Neural crest cell (in vitro differentiated cells): ENCODE data around the gene RASGRP2. TPM values are rescaled to one million over a fixed set of nuclear protein-coding genes. Genes with fewer than 3 reads are reported as not detected.

Experiments used
- DNase-seq: peaks from one replicate; pipeline ENCODE4 v3.0.0; 2021; ENCODE audit warnings: low read depth, mixed read lengths, low spot score
- H3K27ac Mint-ChIP-seq: one replicate; pipeline ENCODE4 v1.8.0; 2021; ENCODE audit warnings: mild to moderate bottlenecking, mixed read lengths; ENCODE audit not compliant: unreplicated experiment
- H3K27me3 Mint-ChIP-seq: 2 replicates; pipeline ENCODE4 v1.8.0; 2021; ENCODE audit warnings: low read depth, mild to moderate bottlenecking, mixed read lengths
- H3K36me3 Mint-ChIP-seq: 2 replicates; pipeline ENCODE4 v1.8.0; 2021; ENCODE audit warnings: low read depth, mild to moderate bottlenecking, mixed read lengths
- H3K4me1 Mint-ChIP-seq: 2 replicates; pipeline ENCODE4 v1.8.0; 2021; ENCODE audit warnings: mixed read lengths
- H3K4me3 Mint-ChIP-seq: one replicate; pipeline ENCODE4 v1.8.0; 2021; ENCODE audit warnings: mild to moderate bottlenecking, mixed read lengths
- H3K9me3 Mint-ChIP-seq: 2 replicates; pipeline ENCODE4 v1.8.0; 2021; ENCODE audit warnings: mixed read lengths
- total RNA-seq: library from RNA; stranded (reverse); gene quantifications from 2 replicates; pipeline ENCODE4 v1.2.1, GENCODE V29; 2021
- TF ChIP-seq, protein P1 (sequence below): fragments of 200-600 bp; sonication (generic); conservative IDR thresholded peaks from 2 replicates; pipeline ENCODE4 v1.5.0; 2021; ENCODE audit warnings: antibody characterized with exemption, mild to moderate bottlenecking

Gene RASGRP2
- total RNA-seq, 1 donor from 2014 or later, result 0.93 TPM

DNA sequence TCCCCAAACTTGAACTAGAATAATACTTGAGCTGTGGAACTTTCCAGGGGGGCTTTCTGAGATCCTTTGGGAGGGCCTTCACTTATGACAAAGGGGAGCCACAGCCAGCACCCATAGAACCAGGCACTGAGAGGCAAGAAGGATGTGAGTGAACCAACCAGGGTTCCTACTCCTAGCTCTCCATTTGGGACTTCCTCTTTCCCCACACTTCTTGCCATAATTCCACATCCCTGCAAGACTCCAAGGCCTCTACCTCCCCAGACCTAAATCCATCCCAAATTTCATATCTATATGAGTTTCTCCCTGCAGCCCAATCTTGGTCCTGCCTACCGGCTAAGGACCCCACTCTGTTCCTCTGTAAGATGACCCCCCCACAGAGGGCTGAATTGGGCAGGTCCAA, 52.4 kb downstream of the RASGRP2 start:
- Mint-ChIP-seq H3K27ac (no peak overlapping the region), H3K4me1 (peaks cover 41% of the 10 kb centered on the region), H3K27me3 (peaks cover 43% of the 10 kb centered on the region), H3K4me3 (no peak overlapping the region), H3K36me3 (no peaks in the 10 kb centered on the region), H3K9me3 (no peaks in the 10 kb centered on the region)
- TF ChIP-seq, protein P1, sequence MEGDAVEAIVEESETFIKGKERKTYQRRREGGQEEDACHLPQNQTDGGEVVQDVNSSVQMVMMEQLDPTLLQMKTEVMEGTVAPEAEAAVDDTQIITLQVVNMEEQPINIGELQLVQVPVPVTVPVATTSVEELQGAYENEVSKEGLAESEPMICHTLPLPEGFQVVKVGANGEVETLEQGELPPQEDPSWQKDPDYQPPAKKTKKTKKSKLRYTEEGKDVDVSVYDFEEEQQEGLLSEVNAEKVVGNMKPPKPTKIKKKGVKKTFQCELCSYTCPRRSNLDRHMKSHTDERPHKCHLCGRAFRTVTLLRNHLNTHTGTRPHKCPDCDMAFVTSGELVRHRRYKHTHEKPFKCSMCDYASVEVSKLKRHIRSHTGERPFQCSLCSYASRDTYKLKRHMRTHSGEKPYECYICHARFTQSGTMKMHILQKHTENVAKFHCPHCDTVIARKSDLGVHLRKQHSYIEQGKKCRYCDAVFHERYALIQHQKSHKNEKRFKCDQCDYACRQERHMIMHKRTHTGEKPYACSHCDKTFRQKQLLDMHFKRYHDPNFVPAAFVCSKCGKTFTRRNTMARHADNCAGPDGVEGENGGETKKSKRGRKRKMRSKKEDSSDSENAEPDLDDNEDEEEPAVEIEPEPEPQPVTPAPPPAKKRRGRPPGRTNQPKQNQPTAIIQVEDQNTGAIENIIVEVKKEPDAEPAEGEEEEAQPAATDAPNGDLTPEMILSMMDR, result no peak
- no peak for DNase-seq

DNA sequence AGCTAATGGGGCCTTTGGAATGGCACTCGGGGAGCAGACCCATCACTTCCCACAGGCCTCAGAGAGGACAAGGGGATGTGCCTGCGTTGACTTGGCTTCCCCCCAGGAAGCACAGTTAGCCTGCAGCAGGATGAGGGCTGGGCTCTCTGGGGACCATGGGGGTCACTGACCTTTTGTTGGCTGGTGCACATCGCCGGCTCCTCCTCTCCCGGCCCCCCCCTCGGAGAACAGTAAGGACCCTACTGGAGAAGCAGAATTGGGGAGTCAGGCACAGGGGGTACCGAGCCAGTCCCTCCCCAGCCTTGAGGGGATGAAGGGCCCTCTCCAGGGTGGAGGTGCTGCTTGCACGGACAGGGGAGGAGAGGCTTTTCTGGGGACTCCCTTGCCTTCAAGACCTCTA, 53.7 kb downstream of the RASGRP2 start:
- no peak overlapping the region for H3K4me3 Mint-ChIP-seq
- no peak for DNase-seq
- no peaks in the 10 kb centered on the region for H3K9me3 Mint-ChIP-seq
- H3K36me3 Mint-ChIP-seq, result no peaks in the 10 kb centered on the region
- TF ChIP-seq, protein P1, result no peak
- peaks cover 36% of the 10 kb centered on the region for H3K4me1 Mint-ChIP-seq
- no peak overlapping the region for H3K27ac Mint-ChIP-seq
- H3K27me3 Mint-ChIP-seq, result peaks cover 39% of the 10 kb centered on the region

DNA sequence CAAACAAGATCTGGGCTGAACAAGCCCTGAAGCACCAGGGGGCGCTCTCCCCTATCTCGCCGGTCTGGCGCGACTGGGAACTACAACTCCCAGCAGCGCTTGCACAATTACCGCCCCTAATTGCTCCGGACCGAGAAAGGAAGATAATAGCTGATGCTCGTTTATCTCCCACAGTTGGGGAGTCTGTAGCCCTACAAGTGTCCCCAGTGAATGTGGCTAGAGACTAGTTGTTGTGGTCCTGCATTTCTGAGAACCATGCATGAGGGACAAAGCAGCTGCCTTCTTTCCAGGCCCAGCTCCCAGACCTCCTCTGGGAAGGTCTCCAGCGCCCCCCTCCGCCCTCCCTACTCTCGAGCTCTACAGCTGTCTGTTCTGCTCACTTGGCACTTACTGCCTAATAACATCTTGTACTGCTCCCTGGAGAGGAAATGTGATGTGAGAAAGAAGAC, 55.4 kb downstream of the RASGRP2 start:
- Mint-ChIP-seq H3K4me1 (peaks cover 26% of the 10 kb centered on the region), H3K4me3 (peak overlapping the region; percentile 89), H3K27me3 (peaks cover 39% of the 10 kb centered on the region), H3K36me3 (no peaks in the 10 kb centered on the region), H3K9me3 (no peaks in the 10 kb centered on the region), H3K27ac (peak overlapping the region; percentile 91)
- TF ChIP-seq, protein P1, result peak; percentile 97
- peak; percentile 99 for DNase-seq

DNA sequence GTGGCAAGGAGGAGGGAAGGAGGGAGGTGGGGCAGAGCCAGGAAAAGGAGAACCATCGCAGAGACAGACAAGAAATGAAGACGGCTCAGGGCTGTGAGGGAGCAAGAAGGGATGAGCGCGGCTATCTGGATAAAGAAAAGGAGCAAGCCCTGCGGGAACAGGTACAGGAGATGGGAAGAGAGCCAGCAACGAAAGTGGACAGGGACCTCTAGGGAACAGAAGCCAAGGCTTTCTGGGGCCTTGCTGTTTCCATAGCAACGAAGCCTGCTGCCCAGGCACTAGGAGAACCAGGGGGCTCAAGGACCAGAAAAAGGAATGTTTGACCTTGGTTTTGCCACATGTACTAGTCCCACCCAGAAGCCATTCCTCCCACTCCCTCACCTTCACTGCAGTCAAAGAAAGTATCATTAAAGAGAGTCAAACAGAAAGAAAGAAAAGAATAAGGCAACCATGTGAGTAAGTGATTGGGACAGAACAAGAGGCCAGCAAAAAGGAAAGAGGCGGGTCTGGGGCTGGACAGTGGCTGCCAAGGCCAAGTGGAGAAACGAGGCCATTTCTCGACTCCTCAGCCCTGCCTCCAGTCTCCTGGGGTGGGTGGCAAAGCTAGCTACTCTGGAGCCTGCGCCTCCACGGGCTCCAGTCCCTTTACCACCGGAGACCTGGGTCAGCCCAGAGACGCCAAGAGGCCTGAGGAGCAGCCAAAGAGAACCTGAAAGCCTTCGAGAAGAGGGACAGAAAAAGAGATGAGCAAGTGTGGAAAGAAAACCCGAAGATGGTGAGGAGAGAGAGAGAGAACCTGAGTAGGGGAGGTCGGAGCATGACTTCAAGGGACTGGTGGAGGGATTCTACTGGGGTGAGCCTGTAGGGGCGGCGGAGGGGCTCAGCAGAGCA, 56.1 kb downstream of the RASGRP2 start:
- Mint-ChIP-seq H3K4me3 (peak overlapping the region; percentile 89), H3K4me1 (peaks cover 25% of the 10 kb centered on the region), H3K27me3 (peaks cover 32% of the 10 kb centered on the region), H3K36me3 (no peaks in the 10 kb centered on the region), H3K27ac (peak overlapping the region; percentile 91), H3K9me3 (no peaks in the 10 kb centered on the region)
- TF ChIP-seq, protein P1, result no peak
- DNase-seq, result no peak

DNA sequence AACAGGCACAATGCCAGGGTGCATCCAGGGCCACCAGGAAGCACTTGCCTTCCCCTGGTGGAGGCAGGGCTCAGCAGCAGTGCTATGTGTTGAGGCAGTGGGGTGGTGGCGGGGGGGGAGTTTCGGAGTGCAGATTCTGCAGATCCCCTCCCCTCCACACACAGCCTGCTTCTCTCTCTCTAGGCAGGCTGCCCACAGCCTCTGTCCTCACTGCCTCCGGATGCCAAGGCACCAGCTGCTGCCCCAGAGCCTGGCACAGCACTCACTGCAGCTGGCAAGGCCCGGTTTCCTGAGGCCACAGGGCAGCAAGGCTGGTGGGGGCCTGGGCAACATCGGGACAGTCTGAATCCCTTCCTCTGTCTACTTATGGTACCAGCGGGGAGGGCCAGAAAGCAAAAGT, 56.7 kb downstream of the RASGRP2 start:
- H3K9me3 Mint-ChIP-seq, result no peaks in the 10 kb centered on the region

More for the DNA sequence above, 56.7 kb downstream of the RASGRP2 start:
- no peak for DNase-seq
- Mint-ChIP-seq H3K27ac (no peak overlapping the region), H3K36me3 (no peaks in the 10 kb centered on the region), H3K4me1 (peaks cover 18% of the 10 kb centered on the region), H3K27me3 (peaks cover 29% of the 10 kb centered on the region), H3K4me3 (no peak overlapping the region)
- TF ChIP-seq, protein P1, result no peak
